GM23338 (cell line): ENCODE results near the gene GPC6. TPM values are rescaled to one million over a fixed set of nuclear protein-coding genes. Genes with fewer than 3 reads are reported as not detected.

Experiments used
- ATAC-seq: fragments of 200-7000 bp; cut with Tn5 transposase; 3 replicates; pipeline ENCODE4 v1.9.1; 2020
- DNase-seq: peaks from one replicate; pipeline ENCODE4 v3.0.0-alpha.2; 2015; ENCODE audit warnings: low spot score
- H2AFZ ChIP-seq: fragments of 200-600 bp; sonication (generic); 2 replicates; pipeline ENCODE4 v1.8.0; 2016; ENCODE audit warnings: antibody characterized with exemption, mild to moderate bottlenecking, moderate library complexity
- H3F3A ChIP-seq: fragments of 200-600 bp; sonication (generic); replicated peaks from 2 replicates; pipeline ENCODE4 v1.8.0; 2017; ENCODE audit warnings: antibody characterized with exemption, mixed run types, low read depth
- H3K27ac ChIP-seq: fragments of 200-600 bp; sonication (generic); 2 replicates; pipeline ENCODE4 v1.6.1; 2016; ENCODE audit warnings: low read depth
- H3K27me3 ChIP-seq: fragments of 200-600 bp; sonication (generic); 2 replicates; pipeline ENCODE4 v1.8.0; 2016; ENCODE audit warnings: mild to moderate bottlenecking, mixed run types, moderate library complexity; ENCODE audit not compliant: insufficient read depth
- H3K36me3 ChIP-seq: fragments of 200-600 bp; sonication (generic); 2 replicates; pipeline ENCODE4 v1.8.0; 2016; ENCODE audit warnings: mild to moderate bottlenecking; ENCODE audit not compliant: insufficient read depth
- H3K4me1 ChIP-seq: fragments of 200-600 bp; sonication (generic); 2 replicates; pipeline ENCODE4 v1.8.0; 2016; ENCODE audit warnings: mild to moderate bottlenecking, moderate library complexity; ENCODE audit not compliant: insufficient read depth
- H3K4me2 ChIP-seq: fragments of 200-600 bp; sonication (generic); 2 replicates; pipeline ENCODE4 v1.7.1; 2017; ENCODE audit warnings: mixed run types
- H3K4me3 ChIP-seq: fragments of 200-600 bp; sonication (generic); 2 replicates; pipeline ENCODE4 v1.6.1; 2016; ENCODE audit warnings: mixed run types
- H3K79me2 ChIP-seq: fragments of 200-600 bp; sonication (generic); replicated peaks from 2 replicates; pipeline ENCODE4 v1.8.0; 2017; ENCODE audit warnings: mild to moderate bottlenecking; ENCODE audit not compliant: insufficient read depth
- H3K9me2 ChIP-seq: fragments of 200-600 bp; sonication (generic); 2 replicates; pipeline ENCODE4 v1.8.0; 2017; ENCODE audit not compliant: insufficient read depth
- H4K20me1 ChIP-seq: fragments of 200-600 bp; sonication (generic); replicated peaks from 2 replicates; pipeline ENCODE4 v1.8.0; 2017; ENCODE audit warnings: mild to moderate bottlenecking; ENCODE audit not compliant: insufficient read depth
- H3K27ac Mint-ChIP-seq: 2 replicates; pipeline ENCODE4 v1.8.0; 2020; ENCODE audit warnings: inconsistent platforms, mild to moderate bottlenecking, moderate library complexity, mixed read lengths
- H3K27me3 Mint-ChIP-seq: 3 replicates; pipeline ENCODE4 v1.8.0; 2022; ENCODE audit warnings: low read depth, mild to moderate bottlenecking, moderate library complexity, mixed read lengths, inconsistent platforms; ENCODE audit not compliant: insufficient read depth, poor library complexity
- H3K36me3 Mint-ChIP-seq: 3 replicates; pipeline ENCODE4 v1.8.0; 2021; ENCODE audit warnings: low read depth, mild to moderate bottlenecking, inconsistent platforms, moderate library complexity, mixed read lengths
- H3K4me1 Mint-ChIP-seq: 3 replicates; pipeline ENCODE4 v1.8.0; 2020; ENCODE audit warnings: mild to moderate bottlenecking, inconsistent platforms, mixed read lengths
- H3K4me3 Mint-ChIP-seq: 3 replicates; pipeline ENCODE4 v1.8.0; 2021; ENCODE audit warnings: moderate library complexity, mild to moderate bottlenecking, inconsistent platforms, mixed read lengths
- H3K9me3 Mint-ChIP-seq: 3 replicates; pipeline ENCODE4 v1.8.0; 2020; ENCODE audit warnings: moderate library complexity, mild to moderate bottlenecking, inconsistent platforms, mixed read lengths
- CREB1 ChIP-seq: fragments of 250-450 bp; sonication (Bioruptor Pico); IDR thresholded peaks from 2 replicates; pipeline ENCODE4 v1.5.0; 2020; ENCODE audit warnings: low read depth, mild to moderate bottlenecking, moderate library complexity
- CTCF ChIP-seq, 2 experiments: fragments of 200-600 bp in 1 of 2; sonication (generic) in 1 of 2; conservative IDR thresholded peaks; 2 replicates each; pipeline versions ENCODE4 v1.5.1 to v1.6.1; 2016 to 2017; ENCODE audit warnings: antibody characterized with exemption in 2 of 2, low read depth in 2 of 2, mild to moderate bottlenecking in 2 of 2, moderate library complexity in 1 of 2
- ETS1 ChIP-seq: IDR thresholded peaks from 2 replicates; pipeline ENCODE4 v1.6.1; 2016; ENCODE audit warnings: antibody characterized with exemption
- EZH2phosphoT487 ChIP-seq: fragments of 200-600 bp; sonication (generic); IDR thresholded peaks from one replicate; pipeline ENCODE4 v1.8.1; 2018; ENCODE audit warnings: antibody characterized with exemption; ENCODE audit not compliant: unreplicated experiment
- NANOG ChIP-seq: IDR thresholded peaks from 2 replicates; pipeline ENCODE4 v1.6.1; 2016; ENCODE audit warnings: antibody characterized with exemption, borderline replicate concordance
- REST ChIP-seq: IDR thresholded peaks from one replicate; pipeline ENCODE4 v1.6.1; 2018; ENCODE audit warnings: antibody characterized with exemption; ENCODE audit not compliant: unreplicated experiment
- STAT1 ChIP-seq: IDR thresholded peaks from one replicate; pipeline ENCODE4 v1.6.1; 2016; ENCODE audit warnings: antibody characterized with exemption; ENCODE audit not compliant: unreplicated experiment
- ZNF114 ChIP-seq: fragments of 250-450 bp; sonication (Bioruptor Pico); IDR thresholded peaks from 2 replicates; pipeline ENCODE4 v1.5.0; 2020; ENCODE audit warnings: mild to moderate bottlenecking, moderate library complexity
- ZNF462 ChIP-seq: fragments of 250-450 bp; sonication (Bioruptor Pico); IDR thresholded peaks from 2 replicates; pipeline ENCODE4 v1.5.0; 2020; ENCODE audit warnings: mild to moderate bottlenecking, moderate library complexity
- polyA plus RNA-seq: library from polyadenylated mRNA; unstranded; fragments of >200 nt; fragmentation: Nextera tagmentation; extraction: Ambion mirVana; gene quantifications from 2 replicates; pipeline ENCODE4 v1.2.1, GENCODE V29; 2016
- total RNA-seq: library from RNA; depleted of rRNA; stranded (reverse); fragments of >200 nt; shearing (Covaris generic); gene quantifications from 2 replicates; pipeline ENCODE4 v1.2.3, GENCODE V29; 2014

The GPC6 gene
- total and polyA plus RNA-seq, 2 experiments from 2014 or later: 6.4 to 28.6 TPM

- H3K9me3 Mint-ChIP-seq: no peaks in the 10 kb centered on the region
- Histone ChIP-seq H3K4me2 (no peak overlapping the region), H3K79me2 (no peaks in the 10 kb centered on the region), H3K27me3 (no peaks in the 10 kb centered on the region), H3K4me3 (no peak overlapping the region), H3K9me2 (no peaks in the 10 kb centered on the region), H3K36me3 (no peaks in the 10 kb centered on the region), H2AFZ (no peak overlapping the region), H3K4me1 (no peaks in the 10 kb centered on the region), H3F3A (no peaks in the 10 kb centered on the region), H4K20me1 (no peaks in the 10 kb centered on the region), H3K27ac (no peak overlapping the region)
- H3K36me3 Mint-ChIP-seq: no peaks in the 10 kb centered on the region
- no peak for DNase-seq
- no peak overlapping the region for H3K4me3 Mint-ChIP-seq
- no peak overlapping the region for H3K27ac Mint-ChIP-seq
- no peak for ATAC-seq
- no peak for TF ChIP-seq CREB1 (CRISPR knock-in tag)
- no peak for TF ChIP-seq STAT1
- no peak for TF ChIP-seq ETS1
- TF ChIP-seq ZNF114 (CRISPR knock-in tag): no peak
- TF ChIP-seq REST: no peak
- no peak for TF ChIP-seq EZH2phosphoT487
- TF ChIP-seq CTCF (conservative IDR thresholded peaks at IDR 0.05; ENCODE audit: low read depth in 2 of 2): no peak
- TF ChIP-seq NANOG: no peak
- H3K27me3 Mint-ChIP-seq: no peaks in the 10 kb centered on the region
- no peaks in the 10 kb centered on the region for H3K4me1 Mint-ChIP-seq
Observed at GRCh38 chr13:94286581-94286980, 1060.0 kb downstream of the GPC6 start.

GRCh38 chr13:94291631-94292322 is 1065.2 kb downstream of the GPC6 start:
- no peaks in the 10 kb centered on the region for H3K36me3 Mint-ChIP-seq
- no peaks in the 10 kb centered on the region for H3K36me3 ChIP-seq
- no peaks in the 10 kb centered on the region for H3K79me2 ChIP-seq
- H3F3A ChIP-seq: no peaks in the 10 kb centered on the region
- H3K9me3 Mint-ChIP-seq: no peaks in the 10 kb centered on the region
- no peaks in the 10 kb centered on the region for H4K20me1 ChIP-seq
- H3K4me3 ChIP-seq: no peak overlapping the region
- no peak overlapping the region for H3K27ac ChIP-seq
- DNase-seq: no peak
- H3K4me3 Mint-ChIP-seq: no peak overlapping the region
- no peaks in the 10 kb centered on the region for H3K4me1 ChIP-seq
- H3K27ac Mint-ChIP-seq: no peak overlapping the region
- H3K4me2 ChIP-seq: no peak overlapping the region
- no peak for ATAC-seq
- H2AFZ ChIP-seq: no peak overlapping the region
- H3K9me2 ChIP-seq: no peaks in the 10 kb centered on the region
- no peaks in the 10 kb centered on the region for H3K27me3 Mint-ChIP-seq
- no peaks in the 10 kb centered on the region for H3K4me1 Mint-ChIP-seq
- no peaks in the 10 kb centered on the region for H3K27me3 ChIP-seq
- TF ChIP-seq ZNF462 (CRISPR knock-in tag): no peak
